ENCODE measurements around the gene TFEB. TPM values are rescaled to one million over a fixed set of nuclear protein-coding genes. Genes with fewer than 3 reads are reported as not detected.

TFEB gene
- total and polyA plus RNA-seq, 2 donors (not counting 3 experiments of a cell fraction or from before 2014, with no cell fraction given): 4.9 to 6.6 TPM

DNA sequence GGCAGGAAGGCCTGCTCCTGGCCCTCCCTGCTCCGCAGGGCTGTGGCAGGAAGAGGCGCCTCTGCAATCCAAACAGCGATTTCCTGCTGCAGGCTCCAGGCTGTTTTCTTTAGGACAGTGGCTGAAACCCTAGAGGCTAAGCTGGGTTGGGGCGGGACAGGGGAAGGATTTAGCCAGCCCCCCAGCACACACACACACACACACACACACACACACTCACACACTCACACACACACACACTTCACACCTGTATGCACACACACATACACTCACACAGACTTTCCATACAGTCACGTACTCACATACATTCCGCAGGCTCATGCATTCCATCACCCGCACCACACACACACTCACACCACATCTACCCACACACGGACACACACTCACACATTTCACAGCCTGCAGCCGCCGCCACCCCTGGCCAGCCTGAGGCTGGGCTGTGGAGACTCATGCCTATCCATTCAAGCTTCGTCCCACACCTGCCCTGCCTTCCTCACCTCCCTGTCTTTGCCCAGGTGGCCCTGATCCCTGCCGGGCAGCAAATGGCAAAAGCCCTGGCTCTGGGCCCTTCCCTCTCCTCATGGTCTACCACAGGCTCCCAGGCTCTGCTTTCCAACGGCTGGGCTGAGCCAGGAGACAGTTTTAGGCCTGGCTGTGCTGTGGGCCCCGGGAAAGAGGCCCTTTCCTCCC is 79.3 kb downstream of the TFEB start:
- Histone ChIP-seq H3K27ac (ENCODE audit: insufficient read depth, low read depth, low read length) (no peak overlapping the region), H3K9me1 (replicated peaks; ENCODE audit: control insufficient read depth, extremely low read depth, insufficient read depth, low read length) (no peaks in the 10 kb centered on the region), H2AFZ (ENCODE audit: low read depth, low read length) (peak overlapping the region; percentile 1), H3K4me2 (ENCODE audit: insufficient read depth, low read length) (peak overlapping the region; percentile 3), H3K4me3 (replicated peaks in 1 of 3; ENCODE audit: insufficient read depth in 1 of 3, low read depth in 1 of 3, low read length in 3 of 3) (no peak overlapping the region), H3K9ac (replicated peaks; ENCODE audit: extremely low read depth, insufficient read depth, low read length) (no peak overlapping the region), H3K4me1 (ENCODE audit: control insufficient read depth, extremely low read depth, insufficient read depth, low read length) (peaks cover 17% of the 10 kb centered on the region), H3K79me2 (ENCODE audit: control insufficient read depth, insufficient read depth, low read length) (no peaks in the 10 kb centered on the region), H3K27me3 (ENCODE audit: control insufficient read depth in 2 of 2, insufficient read depth in 2 of 2, low read length in 2 of 2) (peaks cover 0 to under 1% of the 10 kb centered on the region in 2 experiments), H3K36me3 (ENCODE audit: control insufficient read depth in 2 of 2, extremely low read depth in 1 of 2, insufficient read depth in 2 of 2, low read length in 2 of 2) (peaks cover 0 to 18% of the 10 kb centered on the region in 2 experiments), H3K9me3 (replicated peaks; ENCODE audit: control insufficient read depth, insufficient read depth, low read length) (no peaks in the 10 kb centered on the region), H4K20me1 (replicated peaks; ENCODE audit: control insufficient read depth, extremely low read depth, insufficient read depth, low read length) (no peaks in the 10 kb centered on the region)
- TF ChIP-seq GATA2 (IDR thresholded peaks at IDR 0.05; ENCODE audit: insufficient read depth, insufficient read length, low read depth, low read length) (peak; percentile 12), POLR2AphosphoS5 (IDR thresholded peaks at IDR 0.05; ENCODE audit: insufficient read depth, low read depth, low read length) (peak; percentile 97), JUN (IDR thresholded peaks at IDR 0.05; ENCODE audit: borderline replicate concordance, insufficient read depth, insufficient read length, low read depth) (no peak), FOS (IDR thresholded peaks at IDR 0.05; ENCODE audit: borderline replicate concordance, insufficient read depth, low read length) (no peak), POLR2A (IDR thresholded peaks at IDR 0.05; ENCODE audit: low read depth, low read length) (peak; percentile 67)
- dilution Hi-C loops (cut with MboI; ENCODE audit: extremely low pct_ligation_motif_present, low sequenced_read_pairs) (no loop called here), intact Hi-C loops (cut with micrococcal nuclease) (loop anchor here (1.0 kb wide), 1 partner anchor 26 kb away; no protein-coding TSS in a partner anchor)
- peak; percentile 73 for DNase-seq (ENCODE audit: low read depth, low spot score)
- peak; percentile 94 for FAIRE-seq
- ChIA-PET POLR2A (no interaction called here), CTCF (interaction anchor here (0.7 to 3.0 kb wide), 8 partner anchors 10 to 78 kb away, joined by 3 to 14 read pairs (median 4); no protein-coding TSS in a partner anchor)
- BruUV-seq (replicated peaks): no TSS peak

DNA sequence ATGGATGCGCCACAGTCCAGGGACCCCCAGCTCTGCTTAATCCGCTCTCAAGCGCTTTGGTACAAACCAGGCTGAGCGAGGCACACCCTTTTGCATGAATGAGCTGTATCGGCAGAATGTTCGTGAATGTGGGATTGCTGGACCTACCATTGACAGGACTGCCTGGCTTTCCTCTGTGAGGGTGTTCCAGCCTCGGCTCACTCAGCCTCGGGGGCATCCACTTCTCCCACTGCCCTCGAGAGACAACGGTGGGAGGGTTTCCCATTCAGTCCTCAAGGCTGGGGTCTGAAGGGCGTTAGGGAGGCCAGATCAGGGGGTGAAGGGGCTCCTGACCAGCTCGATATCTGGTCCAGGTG is 79.8 kb downstream of the TFEB start:
- H3K27me3 ChIP-seq (ENCODE audit: control insufficient read depth in 2 of 2, insufficient read depth in 2 of 2, low read length in 2 of 2): no peaks in the 10 kb centered on the region
- H3K36me3 ChIP-seq (ENCODE audit: control insufficient read depth in 2 of 2, extremely low read depth in 1 of 2, insufficient read depth in 2 of 2, low read length in 2 of 2): peaks cover 0 to 20% of the 10 kb centered on the region in 2 experiments
- TF ChIP-seq POLR2AphosphoS5 (IDR thresholded peaks at IDR 0.05; ENCODE audit: insufficient read depth, low read depth, low read length) (no peak), JUN (IDR thresholded peaks at IDR 0.05; ENCODE audit: borderline replicate concordance, insufficient read depth, insufficient read length, low read depth) (no peak), MYC (IDR thresholded peaks at IDR 0.05; ENCODE audit: low read depth, low read length) (no peak)
- DNase-seq (ENCODE audit: low read depth, low spot score) (no peak), FAIRE-seq (no peak)
- no peaks in the 10 kb centered on the region for H3K79me2 ChIP-seq (ENCODE audit: control insufficient read depth, insufficient read depth, low read length)
- intact Hi-C loops (cut with micrococcal nuclease): loop anchor here (1.0 to 2.0 kb wide), 2 partner anchors 17 to 27 kb away; partner anchors contain the start of gene MDFI
- ChIA-PET CTCF (interaction anchor here (0.6 to 3.0 kb wide), 9 partner anchors 9 to 222 kb away, joined by 3 to 14 read pairs (median 4); no protein-coding TSS in a partner anchor), POLR2A (interaction anchor here (0.6 kb wide), 1 partner anchor 123 kb away, joined by 4 read pairs; no protein-coding TSS in a partner anchor)
- no peak overlapping the region for H3K4me3 ChIP-seq (replicated peaks in 1 of 3; ENCODE audit: insufficient read depth in 1 of 3, low read depth in 1 of 3, low read length in 3 of 3)
- BruUV-seq (replicated peaks): no TSS peak
- no peaks in the 10 kb centered on the region for H3K9me3 ChIP-seq (replicated peaks; ENCODE audit: control insufficient read depth, insufficient read depth, low read length)
- no peaks in the 10 kb centered on the region for H3K9me1 ChIP-seq (replicated peaks; ENCODE audit: control insufficient read depth, extremely low read depth, insufficient read depth, low read length)
- H3K4me2 ChIP-seq (ENCODE audit: insufficient read depth, low read length): no peak overlapping the region
- dilution Hi-C loops (cut with MboI; ENCODE audit: extremely low pct_ligation_motif_present, low sequenced_read_pairs): no loop called here
- peaks cover 17% of the 10 kb centered on the region for H3K4me1 ChIP-seq (ENCODE audit: control insufficient read depth, extremely low read depth, insufficient read depth, low read length)
- H4K20me1 ChIP-seq (replicated peaks; ENCODE audit: control insufficient read depth, extremely low read depth, insufficient read depth, low read length): no peaks in the 10 kb centered on the region
- H3K9ac ChIP-seq (replicated peaks; ENCODE audit: extremely low read depth, insufficient read depth, low read length): no peak overlapping the region
- peak overlapping the region; percentile 11 for H3K27ac ChIP-seq (ENCODE audit: insufficient read depth, low read depth, low read length)
- H2AFZ ChIP-seq (ENCODE audit: low read depth, low read length): no peak overlapping the region

Measured in endothelial cell of umbilical vein (primary cell).